MM.1S (cell line): Measurements from ENCODE around the gene UNC93A.

Source experiments
- EZH2 ChIP-seq: fragments of 300-600 bp; sonication (generic); optimal IDR thresholded peaks from 2 replicates; pipeline ENCODE3; 2017; ENCODE audit warnings: low read depth, mild to moderate bottlenecking, antibody characterized with exemption, low read length, mixed read lengths
- EZH2phosphoT487 ChIP-seq: fragments of 300-600 bp; sonication (generic); IDR thresholded peaks from 2 replicates; pipeline ENCODE4 v1.6.1; 2018; ENCODE audit warnings: antibody characterized with exemption, low read length
- TF ChIP-seq, protein P1 (sequence below): fragments of 300-600 bp; sonication (generic); IDR thresholded peaks from 2 replicates; pipeline ENCODE4 v1.5.1; 2016; ENCODE audit warnings: antibody characterized with exemption, low read length, mixed read lengths

- TF ChIP-seq, protein P1, sequence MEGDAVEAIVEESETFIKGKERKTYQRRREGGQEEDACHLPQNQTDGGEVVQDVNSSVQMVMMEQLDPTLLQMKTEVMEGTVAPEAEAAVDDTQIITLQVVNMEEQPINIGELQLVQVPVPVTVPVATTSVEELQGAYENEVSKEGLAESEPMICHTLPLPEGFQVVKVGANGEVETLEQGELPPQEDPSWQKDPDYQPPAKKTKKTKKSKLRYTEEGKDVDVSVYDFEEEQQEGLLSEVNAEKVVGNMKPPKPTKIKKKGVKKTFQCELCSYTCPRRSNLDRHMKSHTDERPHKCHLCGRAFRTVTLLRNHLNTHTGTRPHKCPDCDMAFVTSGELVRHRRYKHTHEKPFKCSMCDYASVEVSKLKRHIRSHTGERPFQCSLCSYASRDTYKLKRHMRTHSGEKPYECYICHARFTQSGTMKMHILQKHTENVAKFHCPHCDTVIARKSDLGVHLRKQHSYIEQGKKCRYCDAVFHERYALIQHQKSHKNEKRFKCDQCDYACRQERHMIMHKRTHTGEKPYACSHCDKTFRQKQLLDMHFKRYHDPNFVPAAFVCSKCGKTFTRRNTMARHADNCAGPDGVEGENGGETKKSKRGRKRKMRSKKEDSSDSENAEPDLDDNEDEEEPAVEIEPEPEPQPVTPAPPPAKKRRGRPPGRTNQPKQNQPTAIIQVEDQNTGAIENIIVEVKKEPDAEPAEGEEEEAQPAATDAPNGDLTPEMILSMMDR: no peak
- TF ChIP-seq EZH2 (no peak), EZH2phosphoT487 (no peak)
These were observed 23.2 kb downstream of the UNC93A start for GRCh38 chr6:167314180-167314821.
